Mesothelial cell of epicardium (in vitro differentiated cells): ENCODE data around the gene KBTBD3. TPM values are rescaled to one million over a fixed set of nuclear protein-coding genes. Genes with fewer than 3 reads are reported as not detected.

ENCODE experiments used
- DNase-seq, 2 experiments: peaks; one replicate each; pipeline ENCODE4 v3.0.0; 2021; ENCODE audit warnings: low spot score in 2 of 2; ENCODE audit not compliant: unreplicated experiment in 2 of 2
- H3K27ac Mint-ChIP-seq: 2 replicates; pipeline ENCODE4 v1.8.0; 2021; ENCODE audit warnings: mixed read lengths
- H3K27me3 Mint-ChIP-seq: 2 replicates; pipeline ENCODE4 v1.8.0; 2021; ENCODE audit warnings: low read depth, mixed read lengths
- H3K36me3 Mint-ChIP-seq: 2 replicates; pipeline ENCODE4 v1.8.0; 2021; ENCODE audit warnings: mixed read lengths
- H3K4me1 Mint-ChIP-seq: 2 replicates; pipeline ENCODE4 v1.8.0; 2021; ENCODE audit warnings: mixed read lengths
- H3K4me3 Mint-ChIP-seq: 2 replicates; pipeline ENCODE4 v1.8.0; 2021; ENCODE audit warnings: mild to moderate bottlenecking, moderate library complexity, mixed read lengths
- H3K9me3 Mint-ChIP-seq: 2 replicates; pipeline ENCODE4 v1.8.0; 2021; ENCODE audit warnings: mixed read lengths
- CTCF ChIP-seq: fragments of 200-600 bp; sonication (generic); IDR thresholded peaks from one replicate; pipeline ENCODE4 v1.5.0; 2021; ENCODE audit warnings: antibody characterized with exemption; ENCODE audit not compliant: unreplicated experiment
- total RNA-seq: library from RNA; stranded (reverse); gene quantifications from 3 replicates; pipeline ENCODE4 v1.2.1, GENCODE V29; 2021

The KBTBD3 gene
- total RNA-seq, 1 donor from 2014 or later, result 4.1 TPM

GRCh38 chr11:106086850-106087249 lies 9.7 kb upstream of the KBTBD3 start:
- peak overlapping the region; percentile 33 for H3K27ac Mint-ChIP-seq
- peaks cover 35% of the 10 kb centered on the region for H3K4me1 Mint-ChIP-seq
- H3K36me3 Mint-ChIP-seq, result peaks cover 31% of the 10 kb centered on the region

GRCh38 chr11:106086135-106086534 lies 9.0 kb upstream of the KBTBD3 start:
- peaks cover 38% of the 10 kb centered on the region for H3K4me1 Mint-ChIP-seq
- no peaks in the 10 kb centered on the region for H3K27me3 Mint-ChIP-seq
- H3K4me3 Mint-ChIP-seq, result no peak overlapping the region
- peak overlapping the region; percentile 33 for H3K27ac Mint-ChIP-seq
- DNase-seq, result no peak
- H3K36me3 Mint-ChIP-seq, result peaks cover 29% of the 10 kb centered on the region
- TF ChIP-seq CTCF, result no peak
- no peaks in the 10 kb centered on the region for H3K9me3 Mint-ChIP-seq

More at GRCh38 chr11:106086850-106087249, 9.7 kb upstream of the KBTBD3 start:
- no peak for DNase-seq
- Mint-ChIP-seq H3K4me3 (no peak overlapping the region), H3K9me3 (no peaks in the 10 kb centered on the region), H3K27me3 (no peaks in the 10 kb centered on the region)
- TF ChIP-seq CTCF, result no peak

- DNase-seq, result no peak
- peaks cover 43% of the 10 kb centered on the region for H3K4me1 Mint-ChIP-seq
- TF ChIP-seq CTCF, result no peak
- no peaks in the 10 kb centered on the region for H3K9me3 Mint-ChIP-seq
- H3K27ac Mint-ChIP-seq, result no peak overlapping the region
- H3K36me3 Mint-ChIP-seq, result peaks cover 37% of the 10 kb centered on the region
- no peaks in the 10 kb centered on the region for H3K27me3 Mint-ChIP-seq
- no peak overlapping the region for H3K4me3 Mint-ChIP-seq
These were observed 4.9 kb upstream of the KBTBD3 start for GRCh38 chr11:106082096-106082495.

GRCh38 chr11:106077609-106078455 lies 685 bp upstream of the KBTBD3 start, which contains the start of gene AASDHPPT:
Gene AASDHPPT (plus strand): TSS chr11:106077662. CDS start chr11:106077711, 49 bp downstream.
- no peaks in the 10 kb centered on the region for H3K9me3 Mint-ChIP-seq
- peak within 1 kb of the TSS; percentile 99 for H3K27ac Mint-ChIP-seq
- no peaks in the 10 kb centered on the region for H3K27me3 Mint-ChIP-seq
- peaks cover 46% of the 10 kb centered on the region for H3K4me1 Mint-ChIP-seq
- no peak for TF ChIP-seq CTCF
- peak in 1 of 2 experiments; percentile 25 for DNase-seq
- H3K4me3 Mint-ChIP-seq, result peak within 1 kb of the TSS; percentile 96
- H3K36me3 Mint-ChIP-seq, result peaks cover 14% of the 10 kb centered on the region

GRCh38 chr11:106076171-106076918 lies 802 bp downstream of the KBTBD3 start:
- no peak for TF ChIP-seq CTCF
- Mint-ChIP-seq H3K27me3 (no peaks in the 10 kb centered on the region), H3K4me1 (peaks cover 39% of the 10 kb centered on the region), H3K36me3 (peaks cover 11% of the 10 kb centered on the region), H3K4me3 (peak overlapping the region; percentile 96), H3K9me3 (no peaks in the 10 kb centered on the region), H3K27ac (peak overlapping the region; percentile 99)
- no peak for DNase-seq
